Stimulated activated CD4-positive, alpha-beta T cell treated with anti-CD3 and anti-CD28 coated beads, Interleukin-12 subunit alpha, Interleukin-12 subunit beta, amount 100 ng/mL, for 48 hours (primary cell): ENCODE data around the gene TMEM135.
"Not testable (repeated sequence)": the region's sequence is repeated elsewhere in the genome, so short reads cannot be mapped to it uniquely, and the experiment has no call there.

Experiments
- DNase-seq, 3 donors: peaks; one replicate each; pipeline ENCODE4 v3.0.0-alpha.2; 2020; ENCODE audit warnings: low read depth in 2 of 3, low spot score in 1 of 3

Gene TMEM135

GRCh38 chr11:87037450-87038234 lies at the start of gene TMEM135:
TSS of gene TMEM135 (plus strand) at chr11:87037934. CDS start at chr11:87038046, 112 bp downstream.
- peak; percentile 88 to 94 (median 89) for DNase-seq

- no peak for DNase-seq
Measured at GRCh38 chr11:86988351-86988881, 49.3 kb upstream of the TMEM135 start.

GRCh38 chr11:86990031-86990430 lies 47.7 kb upstream of the TMEM135 start:
- no peak for DNase-seq

GRCh38 chr11:86990515-86990914 lies 47.2 kb upstream of the TMEM135 start:
- no peak for DNase-seq

- DNase-seq: no peak
Measured at GRCh38 chr11:86991341-86991740, 46.4 kb upstream of the TMEM135 start.

GRCh38 chr11:86992340-86992739 lies 45.4 kb upstream of the TMEM135 start:
- DNase-seq: not testable (repeated sequence)

GRCh38 chr11:86993031-86993430 lies 44.7 kb upstream of the TMEM135 start:
- no peak for DNase-seq

GRCh38 chr11:86996953-86997570 lies 40.7 kb upstream of the TMEM135 start:
- DNase-seq: no peak

GRCh38 chr11:86999388-86999787 lies 38.3 kb upstream of the TMEM135 start:
- no peak for DNase-seq

GRCh38 chr11:86999859-87000753 lies 37.6 kb upstream of the TMEM135 start:
- no peak for DNase-seq

GRCh38 chr11:87002918-87003317 lies 34.8 kb upstream of the TMEM135 start:
- DNase-seq: no peak

- DNase-seq: not testable (repeated sequence)
Measured at GRCh38 chr11:87004281-87004680, 33.5 kb upstream of the TMEM135 start.

GRCh38 chr11:87005569-87005921 lies 32.2 kb upstream of the TMEM135 start:
- DNase-seq: no peak

- no peak for DNase-seq
Measured at GRCh38 chr11:87006035-87006434, 31.7 kb upstream of the TMEM135 start.

GRCh38 chr11:87007963-87008362 lies 29.8 kb upstream of the TMEM135 start:
- DNase-seq: no peak

- DNase-seq: no peak
Measured at GRCh38 chr11:87012089-87012488, 25.6 kb upstream of the TMEM135 start.

- no peak for DNase-seq
Measured at GRCh38 chr11:87012673-87013072, 25.1 kb upstream of the TMEM135 start.

- DNase-seq: no peak
Measured at GRCh38 chr11:87013912-87014825, 23.6 kb upstream of the TMEM135 start.

- DNase-seq: no peak
Measured at GRCh38 chr11:87015645-87016044, 22.1 kb upstream of the TMEM135 start.

- DNase-seq: no peak
Measured at GRCh38 chr11:87019613-87020271, 18.0 kb upstream of the TMEM135 start.
